ENCODE data around the gene HRK.
"Not testable (repeated sequence)": the region's sequence is repeated elsewhere in the genome, so short reads cannot be mapped to it uniquely, and the experiment has no call there.

Gene HRK

GRCh38 chr12:116818948-116819832 is 62.1 kb downstream of the HRK start:
- TF ChIP-seq CTCF (IDR thresholded peaks at IDR 0.05; ENCODE audit: borderline replicate concordance, insufficient read depth, low read depth, low read length) = no peak
- H3K4me3 ChIP-seq (ENCODE audit: low read depth, low read length) = peak overlapping the region; percentile 91

GRCh38 chr12:116818341-116818856 is 62.8 kb downstream of the HRK start:
- no peak for TF ChIP-seq CTCF (IDR thresholded peaks at IDR 0.05; ENCODE audit: borderline replicate concordance, insufficient read depth, low read depth, low read length)
- H3K4me3 ChIP-seq (ENCODE audit: low read depth, low read length) = peak overlapping the region; percentile 91

- not testable (repeated sequence) for H3K4me3 ChIP-seq (ENCODE audit: low read depth, low read length)
Observed at GRCh38 chr12:116814766-116815165, 66.5 kb downstream of the HRK start.

GRCh38 chr12:116813271-116814041 is 67.8 kb downstream of the HRK start:
- no peak for TF ChIP-seq CTCF (IDR thresholded peaks at IDR 0.05; ENCODE audit: borderline replicate concordance, insufficient read depth, low read depth, low read length)
- H3K4me3 ChIP-seq (ENCODE audit: low read depth, low read length) = no peak overlapping the region

GRCh38 chr12:116812238-116812637 is 69.0 kb downstream of the HRK start:
- no peak overlapping the region for H3K4me3 ChIP-seq (ENCODE audit: low read depth, low read length)
- no peak for TF ChIP-seq CTCF (IDR thresholded peaks at IDR 0.05; ENCODE audit: borderline replicate concordance, insufficient read depth, low read depth, low read length)

- TF ChIP-seq CTCF (IDR thresholded peaks at IDR 0.05; ENCODE audit: borderline replicate concordance, insufficient read depth, low read depth, low read length) = no peak
- no peak overlapping the region for H3K4me3 ChIP-seq (ENCODE audit: low read depth, low read length)
Observed at GRCh38 chr12:116808113-116809105, 72.8 kb downstream of the HRK start.

All from GM12875 (cell line).